Nephron (organoid): Measurements from ENCODE around the gene NAXD.

Experiments used
- H3K27ac Mint-ChIP-seq, 3 experiments: 2 replicates each; pipeline ENCODE4 v1.8.0; 2020; ENCODE audit warnings: mixed read lengths in 3 of 3, mild to moderate bottlenecking in 2 of 3, moderate library complexity in 1 of 3
- H3K27me3 Mint-ChIP-seq: 2 replicates; pipeline ENCODE4 v1.8.0; 2021; ENCODE audit warnings: low read depth, mild to moderate bottlenecking, moderate library complexity, mixed read lengths
- H3K36me3 Mint-ChIP-seq: 2 replicates; pipeline ENCODE4 v1.8.0; 2020; ENCODE audit warnings: low read depth, mixed read lengths
- H3K4me1 Mint-ChIP-seq: 2 replicates; pipeline ENCODE4 v1.8.0; 2020; ENCODE audit warnings: mixed read lengths
- H3K4me3 Mint-ChIP-seq, 3 experiments: 2 replicates each; pipeline ENCODE4 v1.8.0; 2020; ENCODE audit warnings: mild to moderate bottlenecking in 3 of 3, mixed read lengths in 3 of 3, moderate library complexity in 2 of 3
- H3K9me3 Mint-ChIP-seq: 2 replicates; pipeline ENCODE4 v1.8.0; 2020; ENCODE audit warnings: mixed read lengths
- TF ChIP-seq, protein P1 (sequence below), 3 experiments: fragments of 200-600 bp; sonication (generic); IDR thresholded peaks; one replicate each; pipeline ENCODE4 v1.5.0; 2021; ENCODE audit warnings: antibody characterized with exemption in 3 of 3; ENCODE audit not compliant: unreplicated experiment in 3 of 3

NAXD gene

DNA sequence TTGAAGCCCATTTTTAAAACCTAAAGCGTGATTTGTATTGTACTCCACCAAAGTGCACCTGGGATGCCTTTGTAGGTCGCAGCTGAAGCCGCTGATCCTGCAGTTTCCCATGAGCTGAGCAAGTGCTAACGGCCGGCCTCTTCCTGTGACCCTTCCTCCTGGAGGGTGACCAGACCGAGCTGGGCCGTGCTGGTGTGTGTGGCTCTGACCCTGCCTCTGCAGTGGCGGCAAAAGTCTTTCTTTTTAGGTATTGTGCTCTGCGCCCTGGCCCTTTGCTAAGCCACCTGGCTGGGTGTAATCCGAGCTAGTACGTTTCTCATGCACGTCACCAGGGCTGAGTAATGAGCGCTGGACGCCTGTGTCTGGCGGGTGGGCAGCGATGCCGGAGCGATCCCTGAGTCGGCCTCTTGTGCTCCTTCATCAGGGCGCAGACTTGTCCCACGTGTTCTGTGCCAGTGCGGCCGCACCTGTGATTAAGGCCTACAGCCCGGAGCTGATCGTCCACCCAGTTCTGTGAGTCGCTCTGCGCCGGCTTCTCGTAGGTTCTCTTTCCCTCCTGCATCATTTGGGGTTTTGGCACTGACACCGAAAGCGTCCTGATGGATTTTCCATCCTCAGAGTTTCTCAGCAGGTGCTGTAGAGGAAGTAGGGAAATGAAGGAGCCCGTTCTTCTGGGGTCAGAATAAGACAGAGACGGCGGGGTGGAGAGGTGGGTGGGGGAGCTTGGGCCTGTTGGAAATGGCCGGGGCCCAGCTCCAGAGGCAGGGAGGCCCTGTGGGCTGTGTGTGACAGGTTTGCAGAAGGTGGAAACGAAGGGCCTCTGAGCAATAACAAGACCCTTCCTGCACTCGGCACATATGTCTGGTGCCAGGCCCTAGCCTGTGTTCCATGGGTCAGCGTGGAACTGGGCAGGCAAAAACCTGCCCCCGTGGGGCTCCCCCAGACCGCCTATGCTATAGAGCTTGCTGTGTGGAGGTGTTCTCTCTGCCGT, 9.7 kb downstream of the NAXD start:
- Mint-ChIP-seq H3K4me3 (peak overlapping the region in 1 of 3 experiments; percentile 55), H3K27me3 (no peaks in the 10 kb centered on the region), H3K4me1 (peaks cover 12% of the 10 kb centered on the region), H3K36me3 (peaks cover 32% of the 10 kb centered on the region), H3K9me3 (no peaks in the 10 kb centered on the region), H3K27ac (peak overlapping the region; percentile 3 to 84 (median 66))
- TF ChIP-seq, protein P1, sequence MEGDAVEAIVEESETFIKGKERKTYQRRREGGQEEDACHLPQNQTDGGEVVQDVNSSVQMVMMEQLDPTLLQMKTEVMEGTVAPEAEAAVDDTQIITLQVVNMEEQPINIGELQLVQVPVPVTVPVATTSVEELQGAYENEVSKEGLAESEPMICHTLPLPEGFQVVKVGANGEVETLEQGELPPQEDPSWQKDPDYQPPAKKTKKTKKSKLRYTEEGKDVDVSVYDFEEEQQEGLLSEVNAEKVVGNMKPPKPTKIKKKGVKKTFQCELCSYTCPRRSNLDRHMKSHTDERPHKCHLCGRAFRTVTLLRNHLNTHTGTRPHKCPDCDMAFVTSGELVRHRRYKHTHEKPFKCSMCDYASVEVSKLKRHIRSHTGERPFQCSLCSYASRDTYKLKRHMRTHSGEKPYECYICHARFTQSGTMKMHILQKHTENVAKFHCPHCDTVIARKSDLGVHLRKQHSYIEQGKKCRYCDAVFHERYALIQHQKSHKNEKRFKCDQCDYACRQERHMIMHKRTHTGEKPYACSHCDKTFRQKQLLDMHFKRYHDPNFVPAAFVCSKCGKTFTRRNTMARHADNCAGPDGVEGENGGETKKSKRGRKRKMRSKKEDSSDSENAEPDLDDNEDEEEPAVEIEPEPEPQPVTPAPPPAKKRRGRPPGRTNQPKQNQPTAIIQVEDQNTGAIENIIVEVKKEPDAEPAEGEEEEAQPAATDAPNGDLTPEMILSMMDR (IDR thresholded peaks at IDR 0.05; ENCODE audit: unreplicated experiment in 3 of 3): no peak

DNA sequence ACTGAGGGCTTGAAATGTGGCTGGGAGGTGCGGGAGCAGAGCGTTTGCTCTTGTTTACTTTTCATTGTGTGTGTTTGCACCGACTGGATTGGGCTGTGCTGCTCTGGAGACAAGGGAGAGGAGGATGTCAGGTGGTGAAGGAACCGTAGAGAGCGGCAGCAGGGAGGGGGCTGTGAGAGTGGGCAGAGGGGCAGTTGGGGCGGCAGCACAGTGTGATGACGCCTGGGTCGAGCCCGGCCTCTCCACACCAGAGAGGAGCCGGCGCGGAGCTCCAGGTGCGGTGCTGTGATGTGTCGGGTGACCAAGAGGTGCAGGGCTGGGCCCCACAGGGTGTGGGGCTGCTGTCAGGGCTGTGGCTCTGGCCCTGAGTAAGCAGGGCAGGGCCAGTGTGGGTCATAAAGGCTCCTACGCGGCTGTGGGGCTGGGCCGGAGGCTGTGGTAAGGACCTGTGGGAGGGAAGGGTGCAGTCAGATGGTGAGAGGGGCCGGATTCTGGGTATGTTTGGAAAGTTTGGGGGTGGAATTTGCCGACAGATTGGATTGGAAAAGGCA, 10.5 kb downstream of the NAXD start:
- H3K27me3 Mint-ChIP-seq: no peaks in the 10 kb centered on the region
- TF ChIP-seq, protein P1 (IDR thresholded peaks at IDR 0.05; ENCODE audit: unreplicated experiment in 3 of 3): no peak
- peak overlapping the region in 2 of 3 experiments; percentile 20 to 55 for H3K4me3 Mint-ChIP-seq
- no peaks in the 10 kb centered on the region for H3K9me3 Mint-ChIP-seq
- H3K36me3 Mint-ChIP-seq: peaks cover 40% of the 10 kb centered on the region
- H3K27ac Mint-ChIP-seq: peak overlapping the region; percentile 3 to 84 (median 66)
- peaks cover 18% of the 10 kb centered on the region for H3K4me1 Mint-ChIP-seq

DNA sequence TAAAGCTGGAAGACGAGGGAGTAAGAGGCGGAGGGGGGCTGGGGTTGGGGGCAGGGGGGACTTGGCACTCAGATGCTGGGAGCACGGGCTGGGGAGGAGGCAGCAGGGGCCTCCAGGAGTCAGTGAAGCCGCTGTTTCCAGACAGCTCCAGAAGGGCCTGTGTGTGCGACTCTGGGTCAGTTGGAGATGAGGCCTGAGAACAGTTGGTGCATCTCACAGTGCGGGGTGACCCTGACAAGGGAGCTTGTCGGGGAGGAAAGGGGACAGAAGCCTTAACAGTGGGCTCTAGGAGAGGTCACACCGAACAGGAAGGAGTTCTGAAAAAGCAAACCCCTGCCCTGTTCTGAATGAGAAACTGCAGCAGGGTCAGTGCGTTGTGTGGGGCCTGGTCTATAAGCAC, 11.2 kb downstream of the NAXD start:
- H3K27ac Mint-ChIP-seq: peak overlapping the region; percentile 3 to 84 (median 45)
- H3K4me1 Mint-ChIP-seq: peaks cover 24% of the 10 kb centered on the region
- peaks cover 46% of the 10 kb centered on the region for H3K36me3 Mint-ChIP-seq
- no peak overlapping the region for H3K4me3 Mint-ChIP-seq
- TF ChIP-seq, protein P1 (IDR thresholded peaks at IDR 0.05; ENCODE audit: unreplicated experiment in 3 of 3): no peak
- H3K9me3 Mint-ChIP-seq: no peaks in the 10 kb centered on the region
- H3K27me3 Mint-ChIP-seq: no peaks in the 10 kb centered on the region

DNA sequence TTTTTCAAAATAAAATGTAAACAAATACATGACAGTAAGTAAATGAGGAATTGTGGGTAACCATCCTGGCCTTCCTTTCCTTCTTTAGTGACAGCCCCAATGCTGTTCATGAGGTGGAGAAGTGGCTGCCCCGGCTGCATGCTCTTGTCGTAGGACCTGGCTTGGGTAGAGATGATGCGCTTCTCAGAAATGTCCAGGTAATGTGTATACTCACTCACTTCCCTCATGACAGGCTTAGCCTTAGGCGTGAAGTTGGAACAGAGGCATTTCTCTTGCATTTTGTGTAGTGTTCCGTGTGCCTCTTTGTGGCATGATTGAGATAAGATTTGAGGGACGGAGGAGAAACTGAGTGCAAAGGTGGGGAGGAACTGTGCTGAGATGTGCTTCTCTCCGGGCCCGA, 12.0 kb downstream of the NAXD start:
- Mint-ChIP-seq H3K4me3 (no peak overlapping the region), H3K4me1 (peaks cover 28% of the 10 kb centered on the region), H3K27me3 (no peaks in the 10 kb centered on the region), H3K36me3 (peaks cover 48% of the 10 kb centered on the region), H3K27ac (no peak overlapping the region), H3K9me3 (no peaks in the 10 kb centered on the region)
- TF ChIP-seq, protein P1 (IDR thresholded peaks at IDR 0.05; ENCODE audit: unreplicated experiment in 3 of 3): no peak

DNA sequence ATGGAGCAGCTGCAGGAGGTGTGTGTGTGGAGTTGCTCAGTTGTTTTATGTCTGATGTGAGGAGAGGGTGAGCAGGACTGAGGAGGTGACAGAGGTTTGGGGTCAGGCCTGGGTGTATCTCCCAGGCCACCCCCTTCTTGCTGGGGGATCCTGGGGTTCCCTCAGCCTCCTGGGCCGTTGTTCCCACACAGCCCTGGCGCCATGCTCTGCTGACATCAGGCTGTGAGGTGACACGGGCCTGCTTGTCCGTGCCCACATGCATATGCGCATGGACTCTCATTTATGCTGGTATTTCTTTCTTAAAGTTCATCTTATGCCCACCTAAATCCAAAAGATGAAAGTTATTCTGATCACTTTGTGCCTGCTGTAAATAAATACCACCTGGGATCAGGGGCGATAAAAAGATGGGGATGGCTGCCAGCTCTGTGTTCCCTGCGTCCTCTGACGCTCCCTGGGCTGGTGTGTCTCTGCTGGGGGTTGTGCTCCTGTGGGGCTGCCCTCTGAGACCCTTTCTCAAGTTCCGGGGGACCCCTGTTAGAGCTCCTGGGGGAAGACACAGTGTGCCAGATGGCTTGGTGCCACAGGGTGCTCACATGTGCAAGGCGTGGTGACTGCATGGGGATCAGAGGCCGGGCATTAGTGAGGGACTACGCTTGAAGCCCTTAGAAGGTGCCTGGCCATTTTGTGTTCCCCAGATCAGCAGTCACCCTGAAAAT, 12.6 kb downstream of the NAXD start:
- Mint-ChIP-seq H3K27me3 (no peaks in the 10 kb centered on the region), H3K4me3 (no peak overlapping the region), H3K4me1 (peaks cover 28% of the 10 kb centered on the region), H3K27ac (peak overlapping the region in 1 of 3 experiments; percentile 18), H3K36me3 (peaks cover 48% of the 10 kb centered on the region), H3K9me3 (no peaks in the 10 kb centered on the region)
- TF ChIP-seq, protein P1 (IDR thresholded peaks at IDR 0.05; ENCODE audit: unreplicated experiment in 3 of 3): no peak
